Endothelial cell of umbilical vein (primary cell): Measurements from ENCODE around the gene SENP2. TPM values are rescaled to one million over a fixed set of nuclear protein-coding genes. Genes with fewer than 3 reads are reported as not detected.

ENCODE experiments used
- BruUV-seq: library from RNA; stranded (reverse); fragments of 400-500 nt; replicated peaks from 2 replicates; lab custom pipeline; 2021; lab: Mats Ljungman, UMichigan
- CTCF ChIA-PET: fragments of 300-600, 350-600 bp; sonication (Branson Sonifier 250); formaldehyde crosslinking; loops from one replicate; lab custom pipeline; 2021; ENCODE audit warnings: antibody characterized with exemption, inconsistent platforms; lab: Charles Lee
- POLR2A ChIA-PET: fragments of 300-600, 350-600 bp; sonication (Branson Sonifier 250); formaldehyde crosslinking; loops from one replicate; lab custom pipeline; 2021; ENCODE audit warnings: antibody characterized with exemption, inconsistent platforms; lab: Charles Lee
- DNase-seq: peaks from one replicate; pipeline ENCODE4 v3.0.0-alpha.2; 2011; ENCODE audit warnings: low read depth, low spot score
- FAIRE-seq: peaks from 2 replicates; lab custom pipeline; 2011; peaks lifted over from hg19 to GRCh38; lab: Jason Lieb, UNC
- H2AFZ ChIP-seq: 2 replicates; pipeline ENCODE4 v1.6.0; 2012; ENCODE audit warnings: low read depth, low read length, control low read depth, inconsistent platforms
- H3K27ac ChIP-seq: 2 replicates; pipeline ENCODE4 v1.5.1; 2011; ENCODE audit warnings: low read depth, mild to moderate bottlenecking, control low read depth, low read length, moderate library complexity; ENCODE audit not compliant: insufficient read depth
- H3K27me3 ChIP-seq, 2 experiments: 2 replicates each; pipeline versions ENCODE4 v1.6.0 to v1.6.1; 2011; ENCODE audit warnings: low read length in 2 of 2, mixed read lengths in 1 of 2; ENCODE audit not compliant: control insufficient read depth in 2 of 2, insufficient read depth in 2 of 2
- H3K36me3 ChIP-seq, 2 experiments: 2 replicates in 1 of 2; 3 replicates in 1 of 2; pipeline ENCODE4 v1.5.1; 2011; ENCODE audit warnings: low read length in 2 of 2, mild to moderate bottlenecking in 1 of 2, moderate library complexity in 1 of 2; ENCODE audit not compliant: control insufficient read depth in 2 of 2, insufficient read depth in 2 of 2; ENCODE audit errors: extremely low read depth in 1 of 2
- H3K4me1 ChIP-seq: 3 replicates; pipeline ENCODE4 v1.5.1; 2011; ENCODE audit warnings: mild to moderate bottlenecking, low read length; ENCODE audit not compliant: control insufficient read depth, insufficient read depth; ENCODE audit errors: extremely low read depth
- H3K4me2 ChIP-seq: 2 replicates; pipeline ENCODE4 v1.6.1; 2011; ENCODE audit warnings: low read length, control low read depth, mixed read lengths; ENCODE audit not compliant: insufficient read depth
- H3K4me3 ChIP-seq, 3 experiments: fragments of 200-600 bp in 1 of 3; sonication (generic), shearing (Covaris generic) in 1 of 3; replicated peaks in 1 of 3; 2 replicates each; pipeline ENCODE4 v1.5.1; 2011 to 2016; ENCODE audit warnings: control low read depth in 3 of 3, low read length in 3 of 3, mild to moderate bottlenecking in 2 of 3, inconsistent platforms in 1 of 3, low read depth in 1 of 3, moderate library complexity in 1 of 3; ENCODE audit not compliant: insufficient read depth in 1 of 3
- H3K79me2 ChIP-seq: 2 replicates; pipeline ENCODE4 v1.6.0; 2012; ENCODE audit warnings: low read length, inconsistent platforms; ENCODE audit not compliant: control insufficient read depth, insufficient read depth
- H3K9ac ChIP-seq: replicated peaks from 2 replicates; pipeline ENCODE3; 2011; ENCODE audit warnings: low read length, control low read depth; ENCODE audit not compliant: insufficient read depth; ENCODE audit errors: extremely low read depth
- H3K9me1 ChIP-seq: replicated peaks from 3 replicates; pipeline ENCODE4 v1.6.0; 2011; ENCODE audit warnings: mild to moderate bottlenecking, low read length; ENCODE audit not compliant: control insufficient read depth, insufficient read depth; ENCODE audit errors: extremely low read depth
- H3K9me3 ChIP-seq: replicated peaks from 2 replicates; pipeline ENCODE4 v1.5.1; 2012; ENCODE audit warnings: low read length, inconsistent platforms; ENCODE audit not compliant: control insufficient read depth, insufficient read depth
- H4K20me1 ChIP-seq: replicated peaks from 2 replicates; pipeline ENCODE3; 2011; ENCODE audit warnings: mild to moderate bottlenecking, low read length; ENCODE audit not compliant: control insufficient read depth, insufficient read depth; ENCODE audit errors: extremely low read depth
- CTCF ChIP-seq, 2 donors: IDR thresholded peaks; 1 replicate in 1 of 2; 2 replicates in 1 of 2; pipeline ENCODE4 v1.5.1; 2011; ENCODE audit warnings: low read length in 2 of 2, mild to moderate bottlenecking in 2 of 2, moderate library complexity in 2 of 2, control low read depth in 1 of 2, inconsistent platforms in 1 of 2, low read depth in 1 of 2; ENCODE audit not compliant: insufficient read depth in 1 of 2; ENCODE audit errors: extremely low read depth in 1 of 2
- EZH2 ChIP-seq: IDR thresholded peaks from 2 replicates; pipeline ENCODE4 v1.6.1; 2012; ENCODE audit warnings: borderline replicate concordance, low read depth, mild to moderate bottlenecking, moderate library complexity, low read length, inconsistent platforms; ENCODE audit not compliant: severe bottlenecking
- FOS ChIP-seq: IDR thresholded peaks from 2 replicates; pipeline ENCODE4 v1.6.1; 2011; ENCODE audit warnings: mild to moderate bottlenecking, low read length, moderate library complexity, borderline replicate concordance; ENCODE audit not compliant: insufficient read depth
- GATA2 ChIP-seq: IDR thresholded peaks from 2 replicates; pipeline ENCODE4 v1.7.0; 2011; ENCODE audit warnings: low read depth, mild to moderate bottlenecking, moderate library complexity, mixed read lengths, low read length; ENCODE audit not compliant: insufficient read length, insufficient read depth
- JUN ChIP-seq: IDR thresholded peaks from 2 replicates; pipeline ENCODE4 v1.6.1; 2011; ENCODE audit warnings: borderline replicate concordance, low read depth; ENCODE audit not compliant: insufficient read length, insufficient read depth
- MAX ChIP-seq: IDR thresholded peaks from 2 replicates; pipeline ENCODE4 v1.6.1; 2011; ENCODE audit not compliant: insufficient read depth, insufficient read length
- MYC ChIP-seq: IDR thresholded peaks from one replicate; pipeline ENCODE4 v1.6.1; 2011; ENCODE audit warnings: mild to moderate bottlenecking, low read depth, low read length
- POLR2A ChIP-seq: IDR thresholded peaks from 2 replicates; pipeline ENCODE4 v1.6.1; 2012; ENCODE audit warnings: low read depth, mild to moderate bottlenecking, control low read depth, low read length
- POLR2AphosphoS5 ChIP-seq: IDR thresholded peaks from 2 replicates; pipeline ENCODE4 v1.6.1; 2012; ENCODE audit warnings: low read depth, mild to moderate bottlenecking, control low read depth, low read length, moderate library complexity; ENCODE audit not compliant: insufficient read depth
- dilution Hi-C: fragments of 300-500 bp; cut with MboI; formaldehyde crosslinking; loops from one replicate; pipeline ENCODE4 v1.15.0; 2019; ENCODE audit warnings: low sequenced_read_pairs; ENCODE audit not compliant: extremely low pct_ligation_motif_present
- intact Hi-C: fragments of 100-400 bp; cut with micrococcal nuclease; formaldehyde crosslinking; loops from one replicate; pipeline ENCODE4 v1.10.0; 2022
- polyA plus RNA-seq, 4 experiments: library from polyadenylated mRNA; depleted of rRNA in 3 of 4; stranded (reverse) in 3 of 4; unstranded in 1 of 4; fragments of >200 nt; gene quantifications; 2 replicates each; pipeline versions ENCODE4 v1.2.1 to v1.2.3, GENCODE V29; 2011 to 2012; ENCODE audit warnings: missing spikeins in 1 of 4
- total RNA-seq: library from RNA; stranded (reverse); gene quantifications from 2 replicates; pipeline ENCODE4 v1.2.3, GENCODE V29; 2021

SENP2 gene
- total and polyA plus RNA-seq, 2 donors (not counting 3 experiments of a cell fraction or from before 2014, with no cell fraction given) = 3.8 to 40.4 TPM

GRCh38 chr3:185632996-185633395 lies 46.9 kb downstream of the SENP2 start:
- CTCF ChIA-PET = interaction anchor here (1.2 kb wide), 1 partner anchor 27 kb away, joined by 3 read pairs; no protein-coding TSS in a partner anchor
- H4K20me1 ChIP-seq = no peaks in the 10 kb centered on the region
- TF ChIP-seq POLR2A (no peak), CTCF (IDR thresholded peaks at IDR 0.05; ENCODE audit: extremely low read depth in 1 of 2, insufficient read depth in 1 of 2, low read depth in 1 of 2, low read length in 2 of 2) (no peak), MYC (no peak), MAX (no peak), FOS (no peak), EZH2 (no peak), JUN (no peak), GATA2 (no peak), POLR2AphosphoS5 (no peak)
- H3K4me3 ChIP-seq = no peak overlapping the region
- H3K79me2 ChIP-seq = no peaks in the 10 kb centered on the region
- H3K4me2 ChIP-seq = no peak overlapping the region
- FAIRE-seq (no peak), DNase-seq (no peak)
- dilution Hi-C loops = no loop called here
- POLR2A ChIA-PET = no interaction called here
- no peak overlapping the region for H3K27ac ChIP-seq
- intact Hi-C loops = no loop called here
- H3K9me1 ChIP-seq = no peaks in the 10 kb centered on the region
- H3K4me1 ChIP-seq = peaks cover 12% of the 10 kb centered on the region
- H3K27me3 ChIP-seq = no peaks in the 10 kb centered on the region
- H2AFZ ChIP-seq = no peak overlapping the region
- no peak overlapping the region for H3K9ac ChIP-seq
- no peaks in the 10 kb centered on the region for H3K9me3 ChIP-seq
- BruUV-seq = no TSS peak
- peaks cover 0 to 6% of the 10 kb centered on the region in 2 experiments for H3K36me3 ChIP-seq
